Measurements from ENCODE around the gene KLHL4. TPM values are rescaled to one million over a fixed set of nuclear protein-coding genes. Genes with fewer than 3 reads are reported as not detected.

Gene KLHL4
- total RNA-seq, 2 donors from 2014 or later: 16.7 to 42.6 TPM

GRCh38 chrX:87663421-87663820 is 145.8 kb downstream of the KLHL4 start:
- Histone ChIP-seq H3K27ac (ENCODE audit: low read depth, low read length) (no peak overlapping the region), H3K27me3 (ENCODE audit: control insufficient read depth, insufficient read depth, low read length, poor library complexity, severe bottlenecking) (no peaks in the 10 kb centered on the region), H3K9me3 (ENCODE audit: control insufficient read depth, low read length) (no peaks in the 10 kb centered on the region), H3K36me3 (ENCODE audit: control insufficient read depth, insufficient read depth, low read length) (no peaks in the 10 kb centered on the region), H3K4me3 (ENCODE audit: low read length) (no peak overlapping the region), H3K4me1 (ENCODE audit: control insufficient read depth, insufficient read depth, low read length) (no peaks in the 10 kb centered on the region), H3K9ac (ENCODE audit: extremely low read depth, low read length, poor library complexity, severe bottlenecking) (no peak overlapping the region)
- H3K4me3 Mint-ChIP-seq: no peak overlapping the region
- no peak overlapping the region for H3K27ac Mint-ChIP-seq
- H3K9me3 Mint-ChIP-seq: no peaks in the 10 kb centered on the region
- no peak for DNase-seq
- H3K4me1 Mint-ChIP-seq: peaks cover 11% of the 10 kb centered on the region
- H3K27me3 Mint-ChIP-seq (ENCODE audit: insufficient read depth): no peaks in the 10 kb centered on the region
- H3K36me3 Mint-ChIP-seq (ENCODE audit: low read depth): no peaks in the 10 kb centered on the region
- TF ChIP-seq CTCF (conservative IDR thresholded peaks at IDR 0.05): no peak

DNA sequence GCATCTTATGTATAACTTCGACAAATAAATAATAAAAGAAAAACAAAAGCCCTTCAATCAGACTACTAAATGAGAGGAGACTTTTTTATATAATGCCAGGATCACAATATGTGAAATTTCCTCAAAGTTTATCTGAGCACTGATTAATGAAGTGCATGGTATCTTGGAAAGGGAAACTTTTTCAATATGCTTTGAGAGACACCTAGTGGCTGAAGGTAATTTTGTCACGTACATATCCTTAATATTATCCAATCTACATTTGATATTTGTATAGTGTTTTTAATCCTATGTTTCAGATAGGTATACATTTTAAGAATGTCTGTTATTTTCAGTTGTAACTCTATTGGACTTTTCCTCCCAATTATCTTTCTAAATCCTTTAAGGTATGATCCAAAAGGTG is 146.8 kb downstream of the KLHL4 start:
- no peak for DNase-seq
- TF ChIP-seq CTCF (conservative IDR thresholded peaks at IDR 0.05): peak; percentile 83
- peaks cover 20% of the 10 kb centered on the region for H3K4me1 Mint-ChIP-seq
- Histone ChIP-seq H3K27ac (ENCODE audit: low read depth, low read length) (no peak overlapping the region), H3K36me3 (ENCODE audit: control insufficient read depth, insufficient read depth, low read length) (no peaks in the 10 kb centered on the region), H3K9ac (ENCODE audit: extremely low read depth, low read length, poor library complexity, severe bottlenecking) (no peak overlapping the region), H3K27me3 (ENCODE audit: control insufficient read depth, insufficient read depth, low read length, poor library complexity, severe bottlenecking) (no peaks in the 10 kb centered on the region), H3K4me3 (ENCODE audit: low read length) (no peak overlapping the region), H3K9me3 (ENCODE audit: control insufficient read depth, low read length) (no peaks in the 10 kb centered on the region), H3K4me1 (ENCODE audit: control insufficient read depth, insufficient read depth, low read length) (no peaks in the 10 kb centered on the region)
- H3K27me3 Mint-ChIP-seq (ENCODE audit: insufficient read depth): no peaks in the 10 kb centered on the region
- no peak overlapping the region for H3K27ac Mint-ChIP-seq
- peaks cover 4% of the 10 kb centered on the region for H3K36me3 Mint-ChIP-seq (ENCODE audit: low read depth)
- no peak overlapping the region for H3K4me3 Mint-ChIP-seq
- H3K9me3 Mint-ChIP-seq: no peaks in the 10 kb centered on the region
- no CpG with 5 or more reads among the region's 2 CpGs for WGBS, 2 experiments (ENCODE audit: insufficient coverage in 1 of 2, insufficient read length in 1 of 2)

DNA sequence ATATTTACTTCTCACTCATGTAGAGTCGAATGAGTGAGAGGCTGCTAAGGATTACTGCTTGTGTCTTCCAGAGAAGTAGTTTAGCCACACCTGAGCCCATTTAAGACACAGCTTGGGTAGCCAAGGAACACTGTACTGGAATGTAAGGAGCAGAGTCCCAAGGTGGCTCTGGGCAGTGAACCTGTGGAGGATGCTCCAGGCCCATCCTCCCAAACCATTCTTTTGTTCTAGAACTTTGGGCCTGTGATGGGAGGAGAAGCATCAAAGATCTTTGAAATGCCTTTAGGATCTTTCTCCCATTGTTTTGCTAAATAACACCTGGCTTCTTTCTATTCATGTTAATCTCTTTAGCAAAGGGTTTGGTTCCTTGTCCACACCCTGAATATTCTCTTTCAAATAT is 162.2 kb downstream of the KLHL4 start:
- no peaks in the 10 kb centered on the region for H3K36me3 ChIP-seq (ENCODE audit: control insufficient read depth, insufficient read depth, low read length)
- H3K9me3 ChIP-seq (ENCODE audit: control insufficient read depth, low read length): no peaks in the 10 kb centered on the region
- H3K4me3 Mint-ChIP-seq: no peak overlapping the region
- H3K27ac ChIP-seq (ENCODE audit: low read depth, low read length): no peak overlapping the region
- 100% methylated on average over 1 of the region's 1 CpG; no CpG with 5 or more reads in 1 of the 2 experiments for WGBS, 2 experiments (ENCODE audit: insufficient coverage in 1 of 2, insufficient read length in 1 of 2)
- H3K27ac Mint-ChIP-seq: peak overlapping the region; percentile 70
- no peaks in the 10 kb centered on the region for H3K4me1 ChIP-seq (ENCODE audit: control insufficient read depth, insufficient read depth, low read length)
- DNase-seq: peak; percentile 56
- no peaks in the 10 kb centered on the region for H3K27me3 Mint-ChIP-seq (ENCODE audit: insufficient read depth)
- H3K36me3 Mint-ChIP-seq (ENCODE audit: low read depth): peaks cover 6% of the 10 kb centered on the region
- H3K9me3 Mint-ChIP-seq: peaks cover 32% of the 10 kb centered on the region
- no peaks in the 10 kb centered on the region for H3K27me3 ChIP-seq (ENCODE audit: control insufficient read depth, insufficient read depth, low read length, poor library complexity, severe bottlenecking)
- peaks cover 24% of the 10 kb centered on the region for H3K4me1 Mint-ChIP-seq
- H3K9ac ChIP-seq (ENCODE audit: extremely low read depth, low read length, poor library complexity, severe bottlenecking): no peak overlapping the region
- no peak for TF ChIP-seq CTCF (conservative IDR thresholded peaks at IDR 0.05)
- H3K4me3 ChIP-seq (ENCODE audit: low read length): no peak overlapping the region

Measured in endodermal cell (in vitro differentiated cells).